CD4-positive, alpha-beta memory T cell (primary cell): Measurements from ENCODE around the gene C1GALT1C1L. TPM values are rescaled to one million over a fixed set of nuclear protein-coding genes. Genes with fewer than 3 reads are reported as not detected.

Source experiments
- CTCF ChIA-PET: fragments of 350-600 bp; sonication (Branson Sonifier 250); formaldehyde crosslinking; loops from one replicate; lab custom pipeline; 2021; ENCODE audit warnings: inconsistent platforms; ENCODE audit not compliant: partially characterized antibody; lab: Charles Lee
- POLR2A ChIA-PET: fragments of 350-600 bp; sonication (Branson Sonifier 250); formaldehyde crosslinking; loops from one replicate; lab custom pipeline; 2021; ENCODE audit not compliant: partially characterized antibody; lab: Charles Lee
- DNase-seq, 5 donors: peaks; one replicate each; pipeline versions ENCODE4 v3.0.0 to v3.0.0-alpha.2; 2020 to 2022; ENCODE audit warnings: mixed read lengths in 1 of 5
- H3K27ac ChIP-seq: one replicate; pipeline ENCODE4 v1.7.0; 2013; ENCODE audit warnings: low read depth, low read length
- H3K27me3 ChIP-seq: 2 replicates; pipeline ENCODE4 v1.7.0; 2013; ENCODE audit warnings: mild to moderate bottlenecking, low read length, moderate library complexity; ENCODE audit not compliant: insufficient read depth
- H3K36me3 ChIP-seq: 2 replicates; pipeline ENCODE4 v1.7.0; 2013; ENCODE audit warnings: mild to moderate bottlenecking, low read length, moderate library complexity; ENCODE audit not compliant: insufficient read depth
- H3K4me1 ChIP-seq: 2 replicates; pipeline ENCODE4 v1.7.0; 2013; ENCODE audit warnings: mild to moderate bottlenecking, low read length, moderate library complexity; ENCODE audit not compliant: insufficient read depth
- H3K4me3 ChIP-seq, 2 donors: one replicate each; pipeline ENCODE4 v1.7.0; 2013; ENCODE audit warnings: low read length in 2 of 2, mild to moderate bottlenecking in 1 of 2
- H3K9me3 ChIP-seq, 2 donors: one replicate each; pipeline ENCODE4 v1.7.0; 2013; ENCODE audit warnings: low read length in 2 of 2, control low read depth in 1 of 2; ENCODE audit not compliant: control insufficient read depth in 1 of 2
- H3K27ac Mint-ChIP-seq, 7 donors: one replicate each; pipeline ENCODE4 v1.8.0; 2020 to 2021; ENCODE audit warnings: mixed read lengths in 7 of 7, mild to moderate bottlenecking in 6 of 7, inconsistent platforms in 3 of 7, moderate library complexity in 3 of 7
- H3K27me3 Mint-ChIP-seq, 2 donors: one replicate each; pipeline ENCODE4 v1.8.0; 2020 to 2021; ENCODE audit warnings: mixed read lengths in 2 of 2
- H3K36me3 Mint-ChIP-seq, 2 donors: one replicate each; pipeline ENCODE4 v1.8.0; 2020 to 2021; ENCODE audit warnings: mixed read lengths in 2 of 2, inconsistent platforms in 1 of 2, mild to moderate bottlenecking in 1 of 2
- H3K4me1 Mint-ChIP-seq, 4 donors: one replicate each; pipeline ENCODE4 v1.8.0; 2020 to 2021; ENCODE audit warnings: mixed read lengths in 4 of 4, mild to moderate bottlenecking in 1 of 4
- H3K4me3 Mint-ChIP-seq, 8 donors: one replicate each; pipeline ENCODE4 v1.8.0; 2020 to 2021; ENCODE audit warnings: mixed read lengths in 8 of 8, mild to moderate bottlenecking in 7 of 8, moderate library complexity in 6 of 8, inconsistent platforms in 3 of 8
- H3K9me3 Mint-ChIP-seq, 8 donors: one replicate each; pipeline ENCODE4 v1.8.0; 2020 to 2021; ENCODE audit warnings: mixed read lengths in 8 of 8, mild to moderate bottlenecking in 5 of 8, inconsistent platforms in 3 of 8, moderate library complexity in 1 of 8
- intact Hi-C: fragments of 100-400 bp; cut with micrococcal nuclease; formaldehyde crosslinking; loops from one replicate; pipeline ENCODE4 v1.15.1; 2023
- polyA plus RNA-seq, 2 donors: library from polyadenylated mRNA; unstranded; fragments of 300-500 nt; fragmentation: Illumina TruSeq; gene quantifications; one replicate each; pipeline ENCODE4 v1.2.3, GENCODE V29; 2021
- total RNA-seq, 2 experiments: library from RNA; stranded (reverse); gene quantifications; one replicate each; pipeline ENCODE4 v1.2.3, GENCODE V29; 2021

Gene C1GALT1C1L
- not detected for total RNA-seq
- polyA plus RNA-seq = not detected

DNA sequence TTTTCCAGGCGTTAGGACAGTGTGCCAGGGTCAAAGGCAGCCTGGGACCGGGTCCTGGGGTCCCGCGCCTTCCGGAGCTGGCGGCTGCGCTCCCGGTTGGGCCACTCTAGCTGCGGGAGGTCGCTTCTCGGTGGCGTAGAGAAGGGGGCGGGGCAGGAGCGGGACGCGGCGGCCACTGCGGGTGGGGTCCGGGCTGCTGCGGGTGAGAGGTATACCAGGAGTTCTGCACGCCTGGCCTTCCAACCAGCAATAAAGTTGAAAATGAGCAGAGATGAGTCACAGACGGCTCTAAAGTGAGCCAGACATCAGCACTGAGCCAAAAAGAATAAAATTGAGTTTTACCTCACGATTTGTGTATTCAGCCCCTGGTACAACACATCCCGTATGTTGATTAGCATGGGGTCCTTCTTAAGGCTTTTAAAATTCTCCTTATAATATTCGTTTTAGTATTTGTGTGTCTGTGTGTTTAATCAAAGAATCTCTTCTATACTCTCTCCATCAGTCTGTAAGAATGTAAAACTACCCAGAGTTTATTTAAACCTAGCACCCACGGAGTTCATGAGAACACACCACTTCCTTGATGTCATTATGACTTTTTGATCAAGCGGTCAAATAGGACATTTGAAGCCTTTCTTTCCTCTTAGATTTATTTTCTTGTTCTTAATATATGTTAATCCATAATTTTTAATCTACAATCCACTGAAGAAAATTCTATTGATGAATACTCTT, at the start of gene C1GALT1C1L:
TSS of gene C1GALT1C1L (minus strand) at position 108 of the 729 bp plus-strand sequence. CDS start at position 1, 107 bp downstream.
- H3K4me1 Mint-ChIP-seq = peaks cover 0 to 5% (median 1%) of the 10 kb centered on the region in 4 donors
- ChIA-PET POLR2A (no interaction called here), CTCF (no interaction called here)
- no peaks in the 10 kb centered on the region for H3K36me3 ChIP-seq
- H3K4me3 ChIP-seq = no peak within 1 kb of the TSS
- H3K4me1 ChIP-seq = no peaks in the 10 kb centered on the region
- H3K9me3 ChIP-seq = no peaks in the 10 kb centered on the region
- no peak for DNase-seq
- peaks cover 15 to 23% of the 10 kb centered on the region in 2 donors for H3K27me3 Mint-ChIP-seq
- intact Hi-C loops = no loop called here
- peak within 1 kb of the TSS in 1 of 7 donors; percentile 9 for H3K27ac Mint-ChIP-seq
- H3K9me3 Mint-ChIP-seq = peaks cover 0 to 18% (median 14%) of the 10 kb centered on the region in 8 donors
- H3K4me3 Mint-ChIP-seq = peak within 1 kb of the TSS; percentile 8 to 75 (median 50)
- H3K27ac ChIP-seq = no peak within 1 kb of the TSS
- H3K27me3 ChIP-seq = no peaks in the 10 kb centered on the region
- H3K36me3 Mint-ChIP-seq = peaks cover 2 to 11% of the 10 kb centered on the region in 2 donors

DNA sequence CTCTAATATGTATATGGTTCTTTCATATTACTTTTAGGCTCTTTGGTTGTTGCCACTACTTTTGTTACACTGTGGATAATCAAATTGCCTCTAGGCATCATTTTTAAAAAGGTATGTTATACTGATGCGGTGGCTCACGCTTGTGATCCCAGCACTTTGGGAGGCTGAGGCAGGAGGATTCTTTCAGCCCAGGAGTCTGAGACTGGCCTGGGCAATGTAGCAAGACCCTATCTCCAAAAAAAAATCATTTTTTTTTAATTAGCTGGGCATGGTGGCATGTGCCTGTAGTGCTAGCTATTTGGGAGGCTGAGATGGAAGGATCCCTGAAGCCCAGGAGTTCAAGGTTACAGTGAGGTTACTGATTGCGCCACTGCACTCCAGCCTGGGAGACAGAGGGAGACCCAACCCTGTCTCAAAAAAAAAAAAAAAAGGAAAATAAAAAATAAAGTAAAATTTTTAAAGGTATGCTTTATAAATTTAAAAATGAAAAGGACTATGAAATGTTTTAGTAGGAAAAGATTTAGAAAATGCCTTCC, 49.5 kb upstream of the C1GALT1C1L start:
- no peaks in the 10 kb centered on the region for H3K9me3 ChIP-seq
- H3K27ac Mint-ChIP-seq = no peak overlapping the region
- no peaks in the 10 kb centered on the region for H3K4me1 Mint-ChIP-seq
- H3K27me3 Mint-ChIP-seq = peaks cover 3% of the 10 kb centered on the region in 2 donors
- no peak overlapping the region for H3K27ac ChIP-seq
- ChIA-PET POLR2A (no interaction called here), CTCF (no interaction called here)
- no peaks in the 10 kb centered on the region for H3K36me3 Mint-ChIP-seq
- DNase-seq = no peak
- H3K4me1 ChIP-seq = no peaks in the 10 kb centered on the region
- H3K9me3 Mint-ChIP-seq = no peaks in the 10 kb centered on the region
- no peaks in the 10 kb centered on the region for H3K27me3 ChIP-seq
- H3K4me3 ChIP-seq = no peak overlapping the region
- intact Hi-C loops = no loop called here
- H3K4me3 Mint-ChIP-seq = no peak overlapping the region
- no peaks in the 10 kb centered on the region for H3K36me3 ChIP-seq

DNA sequence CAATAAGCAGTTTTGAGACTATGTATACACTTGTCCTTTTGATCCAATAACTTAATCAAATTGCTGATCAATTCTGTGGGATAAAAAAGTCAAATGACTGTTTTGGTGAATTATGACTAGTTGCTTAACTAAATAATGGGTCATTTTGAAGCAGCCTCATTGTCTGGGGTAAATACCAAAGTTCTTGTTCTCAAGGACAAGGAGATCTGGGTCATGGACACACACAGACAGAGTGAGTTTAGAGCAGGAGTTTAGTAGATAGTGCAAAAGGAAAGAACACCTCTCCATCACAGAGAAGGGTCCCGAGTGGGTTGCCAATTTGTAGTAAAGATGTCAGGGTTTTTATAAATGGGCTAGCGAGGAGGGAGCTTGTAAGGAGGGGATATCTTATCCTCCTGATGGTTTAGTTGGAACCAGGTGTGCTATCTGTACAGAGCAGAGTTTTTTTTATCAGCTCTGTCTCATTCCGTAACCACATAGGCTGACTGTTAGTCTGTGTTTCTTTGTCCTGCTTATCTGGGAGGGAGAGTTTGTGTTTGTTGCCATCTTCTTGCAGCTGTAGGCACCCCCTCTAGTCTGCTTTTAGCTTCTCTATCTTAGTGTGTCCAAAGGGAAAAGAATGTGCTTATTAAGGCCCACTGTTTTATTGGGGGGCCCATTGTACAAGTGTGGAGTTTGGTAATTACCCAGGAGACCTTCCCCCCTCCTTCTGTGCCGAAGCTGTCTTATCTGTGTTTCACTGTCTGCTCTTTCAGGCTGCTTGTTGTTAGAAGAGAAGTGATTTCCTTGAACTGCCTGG, 48.7 kb upstream of the C1GALT1C1L start:
- no peaks in the 10 kb centered on the region for H3K4me1 Mint-ChIP-seq
- no peak for DNase-seq
- H3K36me3 Mint-ChIP-seq = no peaks in the 10 kb centered on the region
- peaks cover 3 to 4% of the 10 kb centered on the region in 2 donors for H3K27me3 Mint-ChIP-seq
- no peaks in the 10 kb centered on the region for H3K9me3 Mint-ChIP-seq
- POLR2A ChIA-PET = no interaction called here
- no peaks in the 10 kb centered on the region for H3K4me1 ChIP-seq
- H3K36me3 ChIP-seq = no peaks in the 10 kb centered on the region
- H3K4me3 ChIP-seq = no peak overlapping the region
- H3K27ac Mint-ChIP-seq = no peak overlapping the region
- H3K9me3 ChIP-seq = no peaks in the 10 kb centered on the region
- no peak overlapping the region for H3K4me3 Mint-ChIP-seq
- CTCF ChIA-PET = no interaction called here
- intact Hi-C loops = no loop called here
- H3K27ac ChIP-seq = no peak overlapping the region
- H3K27me3 ChIP-seq = no peaks in the 10 kb centered on the region

DNA sequence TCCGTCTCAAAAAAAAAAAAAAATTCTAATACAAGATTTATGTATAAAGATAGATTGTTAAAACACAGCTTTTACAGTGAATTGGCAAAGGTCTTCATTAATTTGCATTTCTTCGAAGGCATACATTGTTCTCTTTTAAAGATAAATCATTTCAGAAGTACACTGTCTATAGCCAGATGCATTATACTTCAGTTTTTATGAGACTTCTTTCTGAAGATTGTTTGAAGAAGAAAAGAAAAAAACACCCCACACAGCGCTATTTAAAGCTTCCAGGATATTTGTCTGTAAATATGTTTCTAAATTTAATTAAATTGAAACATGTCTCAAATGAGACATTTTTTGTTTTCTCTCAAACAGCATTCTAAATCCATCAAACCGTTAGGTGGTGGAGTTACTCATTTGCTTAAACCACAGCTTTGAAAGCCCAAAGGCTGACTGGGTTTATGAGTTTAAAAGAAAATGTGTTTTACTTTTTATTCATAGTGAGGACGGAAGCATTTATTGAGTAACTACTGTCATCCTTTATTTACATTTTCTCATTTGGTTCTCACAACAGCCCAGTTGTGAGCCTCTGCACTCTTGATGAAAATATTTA, 42.4 kb upstream of the C1GALT1C1L start:
- CTCF ChIA-PET = no interaction called here
- Mint-ChIP-seq H3K36me3 (no peaks in the 10 kb centered on the region), H3K4me1 (no peaks in the 10 kb centered on the region)

DNA sequence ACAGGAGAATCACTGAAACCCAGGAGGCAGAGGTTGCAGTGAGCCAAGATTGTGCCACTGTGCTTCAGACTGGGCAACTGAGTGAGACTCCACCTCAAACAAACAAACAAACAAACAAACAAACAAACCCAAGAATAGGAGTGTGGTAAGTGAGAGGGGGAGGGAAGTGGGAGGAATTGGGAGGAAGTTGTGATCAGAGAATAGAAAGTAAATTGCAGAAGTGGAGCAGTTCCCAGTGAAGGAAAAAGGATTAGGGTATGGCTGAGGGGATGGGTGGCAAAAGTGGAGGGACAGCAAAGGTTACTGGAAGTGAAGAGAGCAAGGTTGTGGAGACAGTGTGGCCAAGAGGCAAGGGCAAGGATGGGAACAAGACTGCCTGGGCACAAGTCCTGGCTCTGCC, 41.1 kb upstream of the C1GALT1C1L start:
- Histone ChIP-seq H3K4me3 (no peak overlapping the region), H3K27ac (no peak overlapping the region), H3K36me3 (no peaks in the 10 kb centered on the region), H3K27me3 (no peaks in the 10 kb centered on the region), H3K9me3 (no peaks in the 10 kb centered on the region), H3K4me1 (no peaks in the 10 kb centered on the region)
- ChIA-PET CTCF (no interaction called here), POLR2A (no interaction called here)
- Mint-ChIP-seq H3K4me3 (no peak overlapping the region), H3K4me1 (no peaks in the 10 kb centered on the region), H3K27me3 (peaks cover 1 to 9% of the 10 kb centered on the region in 2 donors), H3K36me3 (no peaks in the 10 kb centered on the region), H3K27ac (peak overlapping the region in 1 of 7 donors; percentile 9), H3K9me3 (no peaks in the 10 kb centered on the region)
- no peak for DNase-seq
- intact Hi-C loops = no loop called here

More for the DNA sequence above, 42.4 kb upstream of the C1GALT1C1L start:
- H3K4me3 Mint-ChIP-seq = no peak overlapping the region
- Histone ChIP-seq H3K9me3 (no peaks in the 10 kb centered on the region), H3K4me1 (no peaks in the 10 kb centered on the region), H3K27me3 (no peaks in the 10 kb centered on the region), H3K36me3 (no peaks in the 10 kb centered on the region), H3K4me3 (no peak overlapping the region), H3K27ac (no peak overlapping the region)
- intact Hi-C loops = no loop called here
- H3K9me3 Mint-ChIP-seq = no peaks in the 10 kb centered on the region
- H3K27me3 Mint-ChIP-seq = peaks cover 1 to 7% of the 10 kb centered on the region in 2 donors
- POLR2A ChIA-PET = no interaction called here
- no peak overlapping the region for H3K27ac Mint-ChIP-seq
- DNase-seq = no peak

DNA sequence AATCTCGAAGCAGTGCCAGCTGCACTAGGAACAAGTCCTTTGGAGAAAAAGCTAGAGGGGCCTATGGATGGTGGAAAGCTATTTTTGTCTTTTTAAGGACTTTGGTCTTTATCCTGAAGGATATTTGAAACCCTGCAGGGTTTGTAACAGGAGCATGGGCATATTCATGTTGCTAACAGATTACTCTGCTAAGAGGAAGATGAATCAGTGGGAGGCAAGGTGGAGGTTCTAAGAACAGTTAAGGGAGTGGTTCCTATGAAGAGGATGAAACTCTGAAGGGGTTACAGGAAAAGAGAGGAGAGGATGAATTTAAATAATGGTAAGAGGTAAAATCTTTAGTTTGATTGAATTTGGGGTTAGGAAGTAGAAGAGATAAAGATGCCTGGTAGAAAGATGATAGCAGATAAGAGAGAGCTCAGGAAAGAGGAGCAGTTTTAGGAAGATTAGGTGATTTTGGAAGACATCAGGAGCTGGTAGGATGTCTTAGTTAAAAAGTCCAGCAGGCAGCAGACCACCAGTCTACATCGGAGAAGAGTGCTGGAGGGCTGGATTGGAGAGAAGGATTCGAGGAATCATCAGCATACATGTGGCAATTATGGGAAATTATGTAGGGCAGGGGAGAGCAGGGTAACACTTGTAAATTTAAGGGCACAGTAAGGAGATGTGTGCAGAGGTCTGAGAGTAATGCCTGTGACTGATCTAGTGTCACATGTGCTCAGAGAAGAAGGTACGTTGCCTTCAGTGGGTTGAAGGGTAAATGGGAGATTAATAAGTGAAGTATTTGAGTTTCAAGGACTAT, 39.3 kb upstream of the C1GALT1C1L start:
- Histone ChIP-seq H3K4me3 (no peak overlapping the region), H3K36me3 (no peaks in the 10 kb centered on the region), H3K9me3 (no peaks in the 10 kb centered on the region), H3K27me3 (no peaks in the 10 kb centered on the region), H3K4me1 (no peaks in the 10 kb centered on the region), H3K27ac (no peak overlapping the region)
- no peak overlapping the region for H3K27ac Mint-ChIP-seq
- ChIA-PET CTCF (no interaction called here), POLR2A (no interaction called here)
- no peak overlapping the region for H3K4me3 Mint-ChIP-seq
- H3K27me3 Mint-ChIP-seq = peaks cover 1 to 14% of the 10 kb centered on the region in 2 donors
- intact Hi-C loops = no loop called here
- no peaks in the 10 kb centered on the region for H3K9me3 Mint-ChIP-seq
- no peaks in the 10 kb centered on the region for H3K4me1 Mint-ChIP-seq
- no peaks in the 10 kb centered on the region for H3K36me3 Mint-ChIP-seq
- no peak for DNase-seq
